Stromal cell of bone marrow (primary cell): ENCODE data around the gene ISYNA1.

Experiments used
- DNase-seq: peaks from one replicate; pipeline ENCODE4 v3.0.0-alpha.2; 2012; ENCODE audit warnings: low read depth

Gene ISYNA1

DNA sequence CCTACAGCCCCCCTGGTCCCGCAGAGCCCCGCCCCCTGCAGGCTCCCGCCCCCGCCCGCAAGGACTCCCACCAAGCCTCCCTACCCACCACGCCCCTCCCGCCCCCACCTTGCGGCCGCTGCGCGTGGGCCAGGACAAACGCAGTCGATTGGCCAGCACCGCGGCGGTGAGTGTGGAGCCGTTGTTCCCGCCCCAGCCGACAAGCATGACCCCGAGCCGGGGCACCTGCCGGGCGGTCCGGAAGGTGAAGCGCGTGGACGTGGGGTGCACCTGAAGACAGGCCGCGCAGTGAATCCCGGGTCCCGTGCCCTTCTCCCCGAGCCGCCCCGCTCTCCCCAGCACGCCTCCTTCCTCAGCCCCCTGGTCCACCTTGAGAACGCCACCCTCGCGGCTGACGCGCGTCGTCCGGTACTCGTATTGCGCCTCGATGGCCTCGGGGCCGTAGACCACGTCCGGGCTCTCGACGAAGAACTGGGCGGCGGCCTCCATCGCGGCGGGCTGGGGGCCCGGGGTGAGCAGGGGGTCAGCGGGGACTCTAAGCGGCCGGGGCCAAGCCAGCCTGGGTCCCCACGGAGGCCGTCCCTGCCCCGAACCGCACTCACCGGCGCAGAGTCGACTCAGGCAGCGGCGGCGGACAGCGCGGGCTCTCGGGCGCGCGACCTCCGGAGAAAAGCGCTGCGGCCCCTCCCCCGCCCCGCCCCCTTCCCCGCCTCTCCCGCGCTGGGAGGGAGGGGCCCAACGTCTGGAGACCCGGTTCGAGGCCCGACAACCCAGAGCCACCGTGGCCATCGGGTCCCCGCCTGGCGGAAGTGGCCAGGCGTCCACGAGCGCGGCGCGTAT, at the start of gene ISYNA1:
ISYNA1 (minus strand) TSS at position 643 of the 840 bp plus-strand sequence; CDS start at position 489, 154 bp downstream.
- no peak for DNase-seq

DNA sequence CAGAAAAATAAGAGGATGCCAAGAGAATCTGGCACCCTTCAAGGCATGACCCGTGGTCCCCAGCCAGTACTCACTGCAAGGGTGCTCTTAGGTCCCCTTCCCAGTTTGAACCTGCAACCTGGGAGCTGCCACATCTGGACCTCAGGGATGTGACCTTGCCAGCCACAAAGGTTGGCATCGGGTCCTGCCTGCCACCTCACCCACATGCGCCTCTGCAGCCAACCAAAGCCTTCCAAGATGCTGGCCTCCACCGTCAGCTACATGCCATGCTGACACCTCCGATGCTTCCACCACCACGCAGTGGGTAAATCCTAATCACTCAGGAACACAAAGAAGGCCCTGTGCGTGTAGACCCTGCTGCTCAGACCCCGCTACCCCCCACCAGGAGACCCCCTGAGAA, 48.8 kb upstream of the ISYNA1 start:
- no peak for DNase-seq

GRCh38 chr19:18484992-18485391, 47.1 kb upstream of the ISYNA1 start:
- DNase-seq, result no peak

- DNase-seq, result no peak
These were observed 45.4 kb upstream of the ISYNA1 start for GRCh38 chr19:18483119-18483890.

DNA sequence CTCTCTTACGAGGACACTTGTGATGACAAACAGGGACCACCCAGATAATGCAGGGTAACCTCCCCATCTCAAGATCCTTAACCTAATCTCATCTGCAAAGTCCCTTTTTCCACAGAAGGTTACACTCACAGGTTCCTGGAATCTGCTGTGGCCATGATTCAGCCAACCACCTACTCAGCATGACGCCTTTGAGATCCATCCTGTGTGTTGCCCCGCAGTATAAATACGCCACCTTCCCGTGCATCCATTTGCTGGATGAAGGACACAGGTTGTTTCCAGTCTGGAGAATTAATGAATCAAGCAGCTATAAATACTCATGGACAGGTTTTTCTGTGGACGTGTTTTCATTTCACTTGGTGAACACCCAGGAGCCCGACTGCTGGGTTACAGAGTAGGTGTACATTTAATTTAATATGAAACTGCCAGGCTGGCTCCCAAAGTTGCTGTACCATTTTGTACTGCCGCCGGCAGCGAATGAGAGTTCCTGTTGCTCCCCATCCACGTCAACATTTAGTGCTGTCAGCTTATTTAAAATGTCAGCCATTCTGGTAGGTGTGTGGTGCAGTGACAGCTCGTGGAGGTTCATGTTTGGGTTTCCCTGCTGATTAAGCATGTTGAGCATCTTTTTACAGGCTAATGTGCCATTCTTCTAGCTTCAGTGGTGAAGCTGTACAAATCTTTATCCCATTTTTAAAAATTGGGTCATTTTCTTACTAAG, 43.7 kb upstream of the ISYNA1 start:
- DNase-seq, result no peak

GRCh38 chr19:18480006-18480691, 42.2 kb upstream of the ISYNA1 start:
- peak; percentile 54 for DNase-seq

DNA sequence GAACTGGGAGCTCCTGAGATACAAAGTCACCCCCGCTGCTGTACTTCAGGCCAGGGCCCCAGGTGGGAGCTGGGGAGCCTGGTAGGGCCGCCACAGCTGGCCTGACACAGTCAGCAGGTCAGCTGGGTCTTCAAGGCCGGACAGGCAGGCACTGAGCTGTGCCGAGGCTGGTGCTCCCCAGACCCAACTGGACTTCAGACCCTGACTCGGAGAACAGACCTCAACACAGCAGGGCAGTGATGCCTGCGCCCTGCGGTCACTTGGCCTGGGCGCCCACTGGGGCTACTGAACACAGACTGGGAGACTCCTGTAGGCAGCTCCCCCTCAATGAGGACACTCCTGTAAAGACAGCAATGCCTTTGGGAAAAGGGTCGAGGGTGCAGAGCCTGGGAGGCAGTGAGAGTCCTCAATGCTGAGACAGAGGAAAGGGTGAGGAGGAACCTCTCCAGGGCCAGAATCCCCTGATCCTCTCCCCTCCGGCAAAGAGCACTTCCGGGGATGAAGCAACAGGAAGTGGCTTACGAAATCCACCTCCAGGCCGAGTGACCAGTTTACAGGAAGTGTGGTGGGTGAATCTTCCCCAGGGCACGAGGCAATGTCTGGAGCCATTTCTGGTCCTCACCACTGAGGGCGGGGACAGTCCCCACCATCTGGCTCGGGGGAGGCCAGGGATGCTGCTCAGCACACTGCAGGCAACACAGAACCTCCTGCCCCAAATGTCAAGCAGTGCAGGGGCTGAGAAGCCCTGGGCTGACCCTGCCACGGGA, 40.8 kb upstream of the ISYNA1 start:
- DNase-seq, result peak; percentile 65

- DNase-seq, result no peak
These were observed 40.0 kb upstream of the ISYNA1 start for GRCh38 chr19:18477974-18478373.

GRCh38 chr19:18477042-18477779, 39.3 kb upstream of the ISYNA1 start:
- no peak for DNase-seq

- no peak for DNase-seq
These were observed 38.6 kb upstream of the ISYNA1 start for GRCh38 chr19:18476507-18477041.

- DNase-seq, result no peak
These were observed 37.9 kb upstream of the ISYNA1 start for GRCh38 chr19:18475762-18476331.

DNA sequence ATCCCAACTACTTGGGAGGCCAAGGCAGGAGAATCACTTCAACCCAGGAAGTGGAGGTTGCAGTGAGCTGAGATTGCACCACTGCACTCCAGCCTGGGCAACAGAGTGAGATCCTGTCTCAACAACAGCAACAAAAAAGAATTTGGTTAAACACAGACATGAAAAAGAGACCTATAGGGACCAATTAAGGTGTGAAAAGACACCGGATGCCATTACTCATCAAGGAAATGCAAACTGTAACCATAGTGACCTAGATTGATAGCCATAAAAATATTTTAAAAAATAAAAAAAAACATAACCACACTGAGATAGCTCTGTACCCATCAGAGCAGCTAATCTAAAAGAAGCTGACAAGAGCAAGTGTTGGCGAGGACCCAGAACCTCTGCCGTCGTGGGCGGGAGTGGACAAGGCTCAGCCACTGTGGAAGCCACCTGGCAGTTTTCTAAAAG, 37.1 kb upstream of the ISYNA1 start:
- DNase-seq, result no peak

- no peak for DNase-seq
These were observed 36.5 kb upstream of the ISYNA1 start for GRCh38 chr19:18474366-18474887.

GRCh38 chr19:18473706-18474087, 35.8 kb upstream of the ISYNA1 start:
- no peak for DNase-seq

DNA sequence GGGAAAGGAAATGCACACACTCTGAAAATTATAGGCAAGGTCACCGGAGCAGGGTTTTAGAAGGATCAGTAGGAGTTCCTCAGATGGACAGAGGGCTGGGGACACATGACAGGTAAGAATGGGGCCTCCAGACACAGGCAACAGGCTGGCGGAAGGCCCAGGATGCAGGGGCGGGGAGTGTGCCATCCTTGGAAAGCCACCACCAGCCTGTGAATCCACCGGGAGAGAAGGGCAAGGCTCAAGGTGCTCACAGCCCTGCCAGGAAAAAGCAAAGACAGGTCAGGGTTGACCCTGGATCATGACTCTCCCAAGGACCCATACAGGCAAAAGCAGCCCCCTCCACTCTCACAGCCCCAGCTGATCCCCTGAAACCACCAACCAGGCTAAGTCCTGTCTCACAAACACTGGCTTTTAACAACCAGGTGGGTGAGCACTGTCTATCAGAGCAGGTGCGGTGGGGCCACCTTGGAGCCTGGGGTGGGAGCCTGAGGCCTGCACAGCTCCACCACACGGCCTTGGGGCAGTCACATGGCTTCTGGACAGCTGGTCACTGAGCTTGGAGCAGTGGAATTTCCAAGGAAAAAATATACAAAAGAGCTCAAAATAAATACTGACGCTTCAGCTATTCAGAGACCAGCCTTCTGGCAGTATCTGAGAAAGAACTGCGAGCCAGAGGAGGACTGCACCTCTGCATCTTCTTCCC, 35.2 kb upstream of the ISYNA1 start:
- no peak for DNase-seq

DNA sequence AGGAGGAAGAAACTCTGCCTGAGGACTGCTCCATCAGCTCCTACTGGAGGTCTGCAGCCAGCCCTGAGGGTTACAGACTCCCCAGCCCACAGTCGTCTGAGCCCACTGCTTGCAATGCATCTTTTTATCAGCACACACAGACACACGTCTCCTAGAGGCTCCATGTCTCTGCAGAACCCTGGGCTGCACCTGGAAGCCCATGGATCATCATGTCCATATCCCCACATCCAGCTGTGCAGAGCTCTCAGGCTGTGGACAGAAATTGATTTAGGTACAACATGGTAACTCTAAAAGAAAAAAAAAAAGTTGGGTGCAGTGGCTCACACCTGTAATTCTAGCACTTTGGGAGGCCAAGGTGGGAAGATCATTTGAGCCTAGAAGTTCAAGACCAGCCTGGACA, 32.9 kb upstream of the ISYNA1 start:
- DNase-seq, result no peak

DNA sequence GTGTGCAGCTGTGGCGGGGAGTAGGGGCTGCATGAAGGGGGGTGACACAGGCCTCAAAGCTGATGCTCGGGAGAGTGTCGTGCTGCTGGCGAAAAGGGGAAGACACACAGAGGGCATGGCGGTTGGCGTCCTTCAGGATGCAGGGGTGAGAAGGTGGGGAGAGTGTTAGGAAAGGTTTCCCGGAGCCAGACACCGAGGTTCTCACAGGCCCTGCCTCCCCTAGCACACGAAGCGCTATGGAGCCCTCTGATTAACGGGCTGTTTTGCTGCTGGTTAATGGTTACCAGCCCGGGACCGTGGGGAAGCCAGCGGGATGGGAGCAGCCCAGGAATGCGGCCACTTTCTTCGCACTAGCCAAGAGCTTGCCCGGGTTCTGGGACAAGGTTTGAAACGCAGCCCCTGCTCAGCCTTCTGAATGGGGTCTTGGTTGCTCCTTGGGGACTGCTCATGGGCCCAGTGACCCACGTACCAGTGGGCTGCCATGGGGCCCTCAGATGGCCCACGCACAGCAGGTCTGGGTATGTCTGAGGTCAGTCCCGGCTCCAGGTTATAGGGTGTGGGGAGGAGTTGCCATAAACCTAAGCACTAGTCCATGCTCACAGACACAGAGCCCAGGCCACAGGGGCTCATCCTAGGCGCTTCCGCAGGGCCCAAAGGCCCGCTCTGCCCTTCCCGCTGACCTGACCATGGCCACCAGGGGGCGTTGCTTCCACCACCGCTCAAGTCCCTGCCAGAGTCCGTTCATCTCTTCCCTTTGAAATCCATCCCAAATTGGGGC, 31.3 kb upstream of the ISYNA1 start:
- no peak for DNase-seq

GRCh38 chr19:18468517-18468916, 30.6 kb upstream of the ISYNA1 start:
- DNase-seq, result no peak
